ENCODE measurements around the gene MEIS2.

The MEIS2 gene

GRCh38 chr15:37077623-37078351 lies 22.6 kb downstream of the MEIS2 start:
- DNase-seq (ENCODE audit: low read depth): no peak

- no peak for DNase-seq (ENCODE audit: low read depth)
Measured at GRCh38 chr15:37076543-37076942, 23.8 kb downstream of the MEIS2 start.

GRCh38 chr15:37075777-37076176 lies 24.6 kb downstream of the MEIS2 start:
- no peak for DNase-seq (ENCODE audit: low read depth)

GRCh38 chr15:37072181-37072580 lies 28.2 kb downstream of the MEIS2 start:
- no peak for DNase-seq (ENCODE audit: low read depth)

- DNase-seq (ENCODE audit: low read depth): no peak
Measured at GRCh38 chr15:37071134-37071533, 29.2 kb downstream of the MEIS2 start.

- no peak for DNase-seq (ENCODE audit: low read depth)
Measured at GRCh38 chr15:37070686-37071085, 29.7 kb downstream of the MEIS2 start.

- no peak for DNase-seq (ENCODE audit: low read depth)
Measured at GRCh38 chr15:37061996-37062395, 38.4 kb downstream of the MEIS2 start.

- DNase-seq (ENCODE audit: low read depth): no peak
Measured at GRCh38 chr15:37059086-37059485, 41.3 kb downstream of the MEIS2 start.

- no peak for DNase-seq (ENCODE audit: low read depth)
Measured at GRCh38 chr15:37058316-37058985, 41.9 kb downstream of the MEIS2 start.

- no peak for DNase-seq (ENCODE audit: low read depth)
Measured at GRCh38 chr15:37057831-37058230, 42.5 kb downstream of the MEIS2 start.

GRCh38 chr15:37057256-37057655 lies 43.1 kb downstream of the MEIS2 start:
- no peak for DNase-seq (ENCODE audit: low read depth)

GRCh38 chr15:37056177-37057121 lies 43.9 kb downstream of the MEIS2 start:
- DNase-seq (ENCODE audit: low read depth): no peak

- DNase-seq (ENCODE audit: low read depth): no peak
Measured at GRCh38 chr15:37055481-37055880, 44.9 kb downstream of the MEIS2 start.

- DNase-seq (ENCODE audit: low read depth): no peak
Measured at GRCh38 chr15:37054336-37054735, 46.0 kb downstream of the MEIS2 start.

GRCh38 chr15:37053166-37053565 lies 47.2 kb downstream of the MEIS2 start:
- no peak for DNase-seq (ENCODE audit: low read depth)

- DNase-seq (ENCODE audit: low read depth): no peak
Measured at GRCh38 chr15:37050345-37050744, 50.0 kb downstream of the MEIS2 start.

GRCh38 chr15:37046876-37047614 lies 53.3 kb downstream of the MEIS2 start:
- no peak for DNase-seq (ENCODE audit: low read depth)

- no peak for DNase-seq (ENCODE audit: low read depth)
Measured at GRCh38 chr15:37045859-37046740, 54.2 kb downstream of the MEIS2 start.

GRCh38 chr15:37044915-37045648 lies 55.3 kb downstream of the MEIS2 start:
- DNase-seq (ENCODE audit: low read depth): no peak

GRCh38 chr15:37041836-37042235 lies 58.5 kb downstream of the MEIS2 start:
- no peak for DNase-seq (ENCODE audit: low read depth)

Measured in activated gamma-delta T cell treated with anti-CD3 and anti-CD28 coated beads, Interleukin-2, amount 50 U/mL, for 16 hours (primary cell).